ENCODE results near the gene DCST2.

DCST2 gene

GRCh38 chr1:155033524-155033923 lies at the start of gene DCST2, which contains the start of gene DCST1:
TSS of gene DCST2 (minus strand) at chr1:155033781. CDS start at chr1:155033701, 80 bp downstream.
TSS of gene DCST1 (plus strand) at chr1:155033824. CDS start at chr1:155034037, 213 bp downstream.
- TF ChIP-seq, protein P1, sequence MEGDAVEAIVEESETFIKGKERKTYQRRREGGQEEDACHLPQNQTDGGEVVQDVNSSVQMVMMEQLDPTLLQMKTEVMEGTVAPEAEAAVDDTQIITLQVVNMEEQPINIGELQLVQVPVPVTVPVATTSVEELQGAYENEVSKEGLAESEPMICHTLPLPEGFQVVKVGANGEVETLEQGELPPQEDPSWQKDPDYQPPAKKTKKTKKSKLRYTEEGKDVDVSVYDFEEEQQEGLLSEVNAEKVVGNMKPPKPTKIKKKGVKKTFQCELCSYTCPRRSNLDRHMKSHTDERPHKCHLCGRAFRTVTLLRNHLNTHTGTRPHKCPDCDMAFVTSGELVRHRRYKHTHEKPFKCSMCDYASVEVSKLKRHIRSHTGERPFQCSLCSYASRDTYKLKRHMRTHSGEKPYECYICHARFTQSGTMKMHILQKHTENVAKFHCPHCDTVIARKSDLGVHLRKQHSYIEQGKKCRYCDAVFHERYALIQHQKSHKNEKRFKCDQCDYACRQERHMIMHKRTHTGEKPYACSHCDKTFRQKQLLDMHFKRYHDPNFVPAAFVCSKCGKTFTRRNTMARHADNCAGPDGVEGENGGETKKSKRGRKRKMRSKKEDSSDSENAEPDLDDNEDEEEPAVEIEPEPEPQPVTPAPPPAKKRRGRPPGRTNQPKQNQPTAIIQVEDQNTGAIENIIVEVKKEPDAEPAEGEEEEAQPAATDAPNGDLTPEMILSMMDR (IDR thresholded peaks at IDR 0.05; ENCODE audit: borderline replicate concordance, insufficient read depth, low read depth, low read length), result no peak

DNA sequence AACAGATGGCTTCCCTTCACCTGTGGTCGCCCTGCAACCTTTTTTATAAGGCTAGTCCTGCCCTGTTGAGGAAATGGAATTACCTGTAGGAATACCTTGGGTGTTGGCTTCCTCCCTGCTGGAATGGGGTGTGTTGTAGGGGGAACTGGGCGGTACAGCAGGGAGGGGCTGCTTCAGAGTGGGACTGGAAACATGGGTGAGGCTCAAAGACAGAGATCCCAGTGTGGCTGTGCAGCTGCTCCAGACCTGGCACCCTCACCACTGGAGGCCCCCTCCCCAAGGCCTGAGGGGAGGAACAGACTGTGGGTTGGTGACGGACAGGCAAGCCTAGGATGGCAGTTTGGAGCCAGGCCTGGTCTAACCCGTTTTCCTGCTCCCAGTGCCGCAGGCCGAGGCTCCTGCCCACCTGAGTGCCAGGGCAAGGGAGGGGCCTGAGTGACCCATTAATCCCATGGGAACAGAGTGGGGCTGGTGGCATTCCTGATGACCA lies 49.5 kb upstream of the DCST2 start:
- TF ChIP-seq, protein P1 (IDR thresholded peaks at IDR 0.05; ENCODE audit: borderline replicate concordance, insufficient read depth, low read depth, low read length), result no peak
- H3K4me3 ChIP-seq (ENCODE audit: low read depth, low read length), result no peak overlapping the region

More at GRCh38 chr1:155033524-155033923, at the start of gene DCST2, which contains the start of gene DCST1:
- H3K4me3 ChIP-seq (ENCODE audit: low read depth, low read length), result no peak within 1 kb of the TSS

- TF ChIP-seq, protein P1 (IDR thresholded peaks at IDR 0.05; ENCODE audit: borderline replicate concordance, insufficient read depth, low read depth, low read length), result no peak
- no peak overlapping the region for H3K4me3 ChIP-seq (ENCODE audit: low read depth, low read length)
These were observed 48.9 kb upstream of the DCST2 start for GRCh38 chr1:155082301-155083051.

DNA sequence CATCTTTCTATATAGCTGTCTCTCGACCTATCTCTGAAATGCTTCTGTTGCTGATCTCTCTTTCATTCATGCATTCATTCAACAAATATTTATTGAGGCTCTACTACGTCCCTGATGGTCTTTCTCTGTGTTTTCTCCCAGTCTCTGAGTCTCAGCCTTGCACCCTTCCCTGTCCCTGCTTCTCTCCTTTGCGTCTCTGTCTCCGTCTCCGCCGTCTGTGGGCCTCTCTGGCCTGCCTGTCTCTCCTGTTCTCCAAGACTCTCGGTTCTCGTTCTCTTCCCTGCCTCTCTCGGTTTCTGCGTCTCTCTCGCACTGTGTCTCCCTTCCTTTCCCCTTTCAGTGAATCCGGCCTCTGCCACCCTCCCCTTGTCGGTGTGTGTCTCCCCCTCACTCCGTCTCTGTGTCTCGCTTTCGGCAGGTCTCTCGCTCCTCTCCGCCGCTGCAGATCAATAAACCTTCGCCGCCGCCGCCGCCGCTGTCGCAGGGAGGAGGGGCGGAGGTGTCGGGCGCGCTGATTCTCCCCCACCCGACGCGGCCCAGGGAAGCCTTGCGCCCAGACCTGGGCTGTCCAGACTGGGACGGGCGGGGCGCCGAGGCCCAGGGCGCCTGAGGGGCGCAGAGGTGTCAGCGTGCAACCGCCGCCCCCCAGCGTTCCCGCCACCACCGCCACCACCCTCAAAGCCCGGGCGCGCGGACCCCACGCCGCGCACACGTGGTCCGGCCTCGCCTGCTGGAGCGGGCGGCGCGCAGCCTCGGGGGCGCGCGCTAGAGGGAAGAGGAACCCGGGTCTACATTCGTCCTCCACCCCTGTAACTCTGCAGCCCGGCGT lies 48.1 kb upstream of the DCST2 start:
- H3K4me3 ChIP-seq (ENCODE audit: low read depth, low read length), result peak overlapping the region; percentile 24
- TF ChIP-seq, protein P1 (IDR thresholded peaks at IDR 0.05; ENCODE audit: borderline replicate concordance, insufficient read depth, low read depth, low read length), result no peak

- TF ChIP-seq, protein P1 (IDR thresholded peaks at IDR 0.05; ENCODE audit: borderline replicate concordance, insufficient read depth, low read depth, low read length), result no peak
- H3K4me3 ChIP-seq (ENCODE audit: low read depth, low read length), result no peak overlapping the region
These were observed 47.0 kb upstream of the DCST2 start for GRCh38 chr1:155080312-155081228.

DNA sequence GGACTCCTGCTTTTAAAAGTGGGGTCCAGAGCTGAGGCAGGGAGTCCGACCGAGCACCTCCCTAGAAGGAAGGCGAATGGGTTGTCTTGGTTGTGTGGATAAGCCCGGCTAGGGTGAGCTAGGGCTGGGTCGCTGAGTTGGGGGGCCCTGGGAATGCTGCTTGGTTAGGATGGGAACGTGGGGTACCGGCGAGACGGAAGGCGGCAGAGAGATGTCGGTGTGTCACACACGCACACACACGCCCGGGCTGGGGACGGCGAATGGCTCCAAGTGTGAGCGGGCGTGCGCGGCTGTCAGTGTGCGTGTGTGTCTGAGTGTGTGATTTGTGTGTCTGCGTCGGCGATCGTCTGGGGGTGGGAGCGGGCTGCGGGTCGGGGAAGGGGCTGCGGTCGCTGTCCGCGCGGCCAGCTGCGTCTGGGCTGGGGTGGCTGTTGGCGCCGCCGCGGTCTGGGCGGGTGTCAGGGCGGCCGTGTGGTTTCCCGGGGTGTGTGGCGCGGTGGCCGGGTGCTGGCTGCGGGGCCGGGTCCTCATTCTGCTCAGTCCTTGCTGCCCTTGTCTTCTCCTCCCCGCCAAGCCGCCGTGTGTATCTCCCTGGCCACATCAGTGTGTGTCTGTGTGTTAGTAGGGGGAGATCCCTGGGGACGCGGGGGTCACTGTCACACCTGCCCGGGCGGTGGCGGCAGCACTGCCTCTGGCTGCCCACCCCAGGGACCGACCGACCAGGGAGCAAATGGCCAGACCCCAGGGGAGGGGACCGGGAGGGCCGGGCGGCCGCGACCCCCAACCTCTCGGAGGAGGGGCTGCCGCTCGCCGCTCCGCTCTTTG lies 46.1 kb upstream of the DCST2 start:
- peak overlapping the region; percentile 10 for H3K4me3 ChIP-seq (ENCODE audit: low read depth, low read length)
- TF ChIP-seq, protein P1 (IDR thresholded peaks at IDR 0.05; ENCODE audit: borderline replicate concordance, insufficient read depth, low read depth, low read length), result no peak

All from GM12875 (cell line).